A549 (cell line): ENCODE results near the gene ZFHX3. TPM values are rescaled to one million over a fixed set of nuclear protein-coding genes. Genes with fewer than 3 reads are reported as not detected.

Source experiments
- ATAC-seq, 2 experiments: fragments of 200-7000 bp in 1 of 2; fragments of >200 bp in 1 of 2; cut with Nextera tagmentation in 1 of 2; cut with Tn5 transposase in 1 of 2; 3 replicates each; pipeline versions ENCODE4 v1.8.0 to v1.9.1; 2018 to 2020; ENCODE audit warnings: mild to moderate bottlenecking in 1 of 2, moderate library complexity in 1 of 2
- CTCF ChIA-PET: fragments of 300-600 bp; sonication (Branson Sonifier 250); formaldehyde crosslinking; extraction: SDS; loops from one replicate; lab custom pipeline; 2021; ENCODE audit warnings: antibody characterized with exemption, inconsistent platforms; lab: Yijun Ruan, JAX
- POLR2A ChIA-PET: fragments of 350-600 bp; formaldehyde crosslinking; extraction: SDS; loops from one replicate; lab custom pipeline; 2021; ENCODE audit warnings: antibody characterized with exemption, inconsistent platforms; lab: Yijun Ruan, JAX
- DNase-seq, 2 experiments: peaks; one replicate each; pipeline versions ENCODE4 v3.0.0 to v3.0.0-alpha.2; 2011 to 2016; ENCODE audit warnings: low read depth in 1 of 2, low spot score in 1 of 2
- FAIRE-seq: peaks from 2 replicates; lab custom pipeline; 2011; peaks lifted over from hg19 to GRCh38; lab: Jason Lieb, UNC
- H3K27ac ChIP-seq, 2 experiments: fragments of >200 bp; sonication (Bioruptor Twin); formaldehyde crosslinking; 3 replicates each; pipeline ENCODE4 v1.5.1; 2016 to 2017
- H3K4me1 ChIP-seq: fragments of >200 bp; sonication (Bioruptor Twin); formaldehyde crosslinking; 3 replicates; pipeline ENCODE4 v1.6.1; 2016
- H3K4me2 ChIP-seq: fragments of >200 bp; sonication (Bioruptor Twin); formaldehyde crosslinking; 3 replicates; pipeline ENCODE4 v1.6.1; 2016
- H3K4me3 ChIP-seq: fragments of >200 bp; sonication (Bioruptor Twin); formaldehyde crosslinking; 3 replicates; pipeline ENCODE4 v1.5.1; 2016
- H3K9me3 ChIP-seq: fragments of >200 bp; sonication (Bioruptor Twin); formaldehyde crosslinking; 3 replicates; pipeline ENCODE4 v1.6.1; 2016
- CBX2 ChIP-seq: fragments of 200-600 bp; sonication (generic); IDR thresholded peaks from 2 replicates; pipeline ENCODE4 v1.6.1; 2016; ENCODE audit warnings: low read depth, mild to moderate bottlenecking, borderline replicate concordance
- ESRRA ChIP-seq: fragments of 150-350 bp; IDR thresholded peaks from 2 replicates; pipeline ENCODE4 v1.6.1; 2014; ENCODE audit warnings: mild to moderate bottlenecking, low read length, borderline replicate concordance
- FOSB ChIP-seq: fragments of 250-450 bp; sonication (Bioruptor Pico); IDR thresholded peaks from 2 replicates; pipeline ENCODE4 v1.5.0; 2020; ENCODE audit warnings: mild to moderate bottlenecking, moderate library complexity
- FOXS1 ChIP-seq: fragments of 250-450 bp; sonication (Bioruptor Pico); IDR thresholded peaks from 2 replicates; pipeline ENCODE4 v1.5.0; 2020; ENCODE audit warnings: mild to moderate bottlenecking, moderate library complexity
- HEYL ChIP-seq: fragments of 250-450 bp; sonication (Bioruptor Pico); IDR thresholded peaks from 2 replicates; pipeline ENCODE4 v1.8.0; 2021; ENCODE audit warnings: mild to moderate bottlenecking, moderate library complexity
- HOXB5 ChIP-seq: fragments of 250-450 bp; sonication (Bioruptor Pico); IDR thresholded peaks from 2 replicates; pipeline ENCODE4 v1.5.0; 2020; ENCODE audit warnings: mild to moderate bottlenecking, moderate library complexity
- MAFK ChIP-seq: fragments of 450-650 bp; IDR thresholded peaks from 2 replicates; pipeline ENCODE4 v1.6.1; 2014; ENCODE audit not compliant: partially characterized antibody
- MAZ ChIP-seq: fragments of 150-350 bp; IDR thresholded peaks from 2 replicates; pipeline ENCODE4 v1.6.1; 2014; ENCODE audit warnings: antibody characterized with exemption, low read depth, low read length, borderline replicate concordance
- NFE2L2 ChIP-seq: fragments of 150-350 bp; conservative IDR thresholded peaks from 2 replicates; pipeline ENCODE4 v1.6.1; 2014; ENCODE audit warnings: low read length
- RAD21 ChIP-seq, 2 experiments: fragments of >200 bp in 1 of 2; sonication (Bioruptor Twin) in 1 of 2; formaldehyde crosslinking in 1 of 2; IDR thresholded peaks in 1 of 2; conservative IDR thresholded peaks in 1 of 2; 2 replicates in 1 of 2; 3 replicates in 1 of 2; pipeline ENCODE4 v1.6.1; 2012 to 2018; ENCODE audit warnings: inconsistent platforms in 1 of 2
- ZFP36 ChIP-seq: fragments of 450-650 bp; IDR thresholded peaks from 2 replicates; pipeline ENCODE4 v1.6.1; 2014; ENCODE audit warnings: borderline replicate concordance; ENCODE audit not compliant: partially characterized antibody
- WGBS: methylation state at CpG from one replicate; pipeline ENCODE4 v1.1.6; 2017; ENCODE audit errors: missing lambda C conversion rate; 5-methylcytosine and 5-hydroxymethylcytosine counted together
- polyA plus RNA-seq, 4 experiments: library from polyadenylated mRNA; depleted of rRNA in 3 of 4; stranded (reverse); fragments of >200 nt; fragmentation: RNase III in 1 of 4; extraction: RNeasy Plus Mini Kit Qiagen cat#74134 plus additional on column Dnase treatment in 1 of 4; gene quantifications; 2 replicates in 3 of 4; 3 replicates in 1 of 4; pipeline ENCODE4 v1.2.3, GENCODE V29; 2011 to 2017
- TF ChIP-seq, protein P1 (sequence below): fragments of 450-650 bp; IDR thresholded peaks from 2 replicates; pipeline ENCODE4 v1.6.1; 2014; ENCODE audit warnings: antibody characterized with exemption
- TF ChIP-seq, protein P2 (sequence below): IDR thresholded peaks from 2 replicates; pipeline ENCODE4 v1.6.1; 2012; ENCODE audit warnings: low read depth, borderline replicate concordance
- TF ChIP-seq, protein P3 (sequence below): IDR thresholded peaks from 2 replicates; pipeline ENCODE4 v1.6.1; 2012
- TF ChIP-seq, protein P4 (sequence below): fragments of 150-350 bp; IDR thresholded peaks from 2 replicates; pipeline ENCODE4 v1.6.1; 2014; ENCODE audit warnings: low read depth, mild to moderate bottlenecking, low read length

Gene ZFHX3
- polyA plus RNA-seq, 2 of the 4 experiments (the other 2 are of a cell fraction), result 3.9 to 6.5 TPM

DNA sequence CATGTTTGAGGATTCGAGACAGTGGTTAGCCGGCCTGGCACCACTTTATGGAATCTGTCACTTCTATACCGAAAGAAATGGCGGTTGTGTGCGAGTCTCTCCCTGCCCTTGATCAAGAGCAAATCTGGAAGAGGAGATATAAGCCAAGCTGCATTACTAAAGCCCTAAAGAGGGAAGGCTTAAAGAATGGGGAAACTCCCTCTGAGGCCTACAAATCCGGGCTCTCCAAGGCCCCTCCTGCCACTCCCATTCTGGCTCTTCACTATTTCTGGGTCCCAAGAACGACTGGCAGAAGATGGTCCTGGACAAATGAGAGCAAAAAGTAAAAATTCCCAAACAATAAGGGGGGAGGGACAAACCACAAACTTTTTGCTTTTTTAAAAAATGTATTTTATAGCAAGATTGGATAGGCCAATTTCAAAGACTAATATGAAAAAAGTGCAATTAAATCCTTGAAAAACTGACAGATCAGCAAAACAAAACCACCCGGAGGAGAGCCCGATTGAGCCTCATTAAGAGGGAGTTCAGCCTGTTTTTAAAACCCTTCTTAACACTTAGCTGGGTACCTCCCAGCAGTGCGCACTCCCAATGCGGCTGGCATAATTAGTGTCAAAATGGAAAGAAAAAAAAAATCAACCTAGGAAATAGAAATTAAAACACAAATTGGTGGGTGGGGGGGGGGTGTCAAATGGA lies 193.5 kb downstream of the ZFHX3 start:
- no peak overlapping the region for H3K4me2 ChIP-seq
- H3K4me1 ChIP-seq, result peaks cover 18% of the 10 kb centered on the region
- CTCF ChIA-PET, result interaction anchor here (3.3 to 4.2 kb wide), 2 partner anchors 6 to 22 kb away, joined by 21 to 30 read pairs; no protein-coding TSS in a partner anchor
- FAIRE-seq (no peak), ATAC-seq (no peak), DNase-seq (no peak)
- 91% methylated on average over 11 of the region's 11 CpGs for WGBS
- no peak overlapping the region for H3K27ac ChIP-seq
- TF ChIP-seq FOSB (no peak), MAFK (peak; percentile 62)
- POLR2A ChIA-PET, result no interaction called here
- H3K9me3 ChIP-seq, result no peaks in the 10 kb centered on the region
- H3K4me3 ChIP-seq, result no peak overlapping the region

DNA sequence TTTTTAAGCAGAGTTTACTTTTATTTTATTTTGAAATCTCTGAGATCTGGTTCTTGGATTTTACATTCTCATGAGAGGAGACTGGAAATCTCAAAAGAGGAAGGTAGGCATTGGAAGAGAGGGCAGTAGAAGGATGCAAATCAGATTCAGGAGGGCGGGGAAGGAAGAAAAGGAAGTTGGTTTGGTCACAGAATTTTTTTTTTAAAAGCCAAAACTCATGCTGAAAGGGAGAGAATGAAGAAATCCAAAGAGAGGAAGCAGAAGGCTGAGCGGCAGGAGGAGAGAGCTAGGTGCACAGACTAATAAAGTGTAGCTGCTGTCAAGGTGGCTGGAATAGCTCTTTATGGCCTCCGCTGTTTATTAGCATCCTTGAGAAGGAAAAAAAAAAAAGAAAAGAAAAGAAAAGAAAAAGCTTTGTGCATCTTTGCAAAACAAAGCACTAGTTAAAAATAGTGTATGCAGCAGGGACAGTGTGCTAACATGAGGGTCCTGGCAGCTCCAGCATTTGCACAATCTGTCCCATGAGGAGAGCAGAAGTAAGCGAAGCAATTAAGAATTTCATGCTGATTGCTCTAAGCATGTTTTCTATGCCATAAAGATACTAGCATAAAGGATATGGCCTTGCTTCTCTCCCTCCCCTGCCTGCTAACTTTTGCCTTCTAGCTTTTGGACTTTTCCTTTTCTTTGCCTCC lies 194.2 kb downstream of the ZFHX3 start:
- Histone ChIP-seq H3K4me3 (no peak overlapping the region), H3K4me2 (no peak overlapping the region), H3K27ac (no peak overlapping the region), H3K4me1 (peaks cover 23% of the 10 kb centered on the region), H3K9me3 (no peaks in the 10 kb centered on the region)
- 92% methylated on average over 4 of the region's 4 CpGs for WGBS
- no peak for FAIRE-seq
- ATAC-seq, result no peak
- ChIA-PET CTCF (interaction anchor here (4.2 kb wide), 1 partner anchor 21 kb away, joined by 30 read pairs; no protein-coding TSS in a partner anchor), POLR2A (no interaction called here)
- no peak for DNase-seq
- TF ChIP-seq, protein P1, sequence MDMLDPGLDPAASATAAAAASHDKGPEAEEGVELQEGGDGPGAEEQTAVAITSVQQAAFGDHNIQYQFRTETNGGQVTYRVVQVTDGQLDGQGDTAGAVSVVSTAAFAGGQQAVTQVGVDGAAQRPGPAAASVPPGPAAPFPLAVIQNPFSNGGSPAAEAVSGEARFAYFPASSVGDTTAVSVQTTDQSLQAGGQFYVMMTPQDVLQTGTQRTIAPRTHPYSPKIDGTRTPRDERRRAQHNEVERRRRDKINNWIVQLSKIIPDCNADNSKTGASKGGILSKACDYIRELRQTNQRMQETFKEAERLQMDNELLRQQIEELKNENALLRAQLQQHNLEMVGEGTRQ, result no peak
- no peak for TF ChIP-seq MAZ

DNA sequence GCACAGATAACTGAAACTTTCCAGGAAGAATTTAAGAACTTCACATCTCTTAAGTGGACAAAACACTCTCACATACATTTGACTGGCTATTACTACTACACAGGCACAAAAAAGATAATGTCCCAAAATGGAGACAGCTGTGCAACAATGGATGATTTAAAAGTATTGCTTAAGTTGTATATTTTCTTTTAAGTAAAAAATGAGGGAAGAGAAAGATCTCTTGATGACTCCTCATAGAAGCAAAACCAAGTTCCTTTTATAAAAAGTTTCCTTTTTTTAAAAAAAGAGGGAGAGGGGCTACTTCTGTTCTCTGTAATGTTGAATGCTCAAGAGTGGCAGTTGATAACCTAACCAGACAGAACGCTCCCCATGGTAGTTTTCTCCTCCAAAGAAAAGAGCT lies 195.5 kb downstream of the ZFHX3 start:
- Histone ChIP-seq H3K4me2 (no peak overlapping the region), H3K4me1 (peaks cover 34% of the 10 kb centered on the region), H3K4me3 (no peak overlapping the region), H3K27ac (no peak overlapping the region), H3K9me3 (no peaks in the 10 kb centered on the region)
- TF ChIP-seq, protein P2, sequence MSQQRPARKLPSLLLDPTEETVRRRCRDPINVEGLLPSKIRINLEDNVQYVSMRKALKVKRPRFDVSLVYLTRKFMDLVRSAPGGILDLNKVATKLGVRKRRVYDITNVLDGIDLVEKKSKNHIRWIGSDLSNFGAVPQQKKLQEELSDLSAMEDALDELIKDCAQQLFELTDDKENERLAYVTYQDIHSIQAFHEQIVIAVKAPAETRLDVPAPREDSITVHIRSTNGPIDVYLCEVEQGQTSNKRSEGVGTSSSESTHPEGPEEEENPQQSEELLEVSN, result no peak
- TF ChIP-seq, protein P3, sequence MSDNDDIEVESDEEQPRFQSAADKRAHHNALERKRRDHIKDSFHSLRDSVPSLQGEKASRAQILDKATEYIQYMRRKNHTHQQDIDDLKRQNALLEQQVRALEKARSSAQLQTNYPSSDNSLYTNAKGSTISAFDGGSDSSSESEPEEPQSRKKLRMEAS, result no peak
- TF ChIP-seq ESRRA (no peak), CBX2 (no peak)
- FAIRE-seq, result no peak
- ChIA-PET POLR2A (no interaction called here), CTCF (interaction anchor here (4.2 kb wide), 1 partner anchor 20 kb away, joined by 30 read pairs; no protein-coding TSS in a partner anchor)
- no peak for ATAC-seq
- WGBS, result 100% methylated on average over 1 of the region's 1 CpG
- DNase-seq, result no peak

DNA sequence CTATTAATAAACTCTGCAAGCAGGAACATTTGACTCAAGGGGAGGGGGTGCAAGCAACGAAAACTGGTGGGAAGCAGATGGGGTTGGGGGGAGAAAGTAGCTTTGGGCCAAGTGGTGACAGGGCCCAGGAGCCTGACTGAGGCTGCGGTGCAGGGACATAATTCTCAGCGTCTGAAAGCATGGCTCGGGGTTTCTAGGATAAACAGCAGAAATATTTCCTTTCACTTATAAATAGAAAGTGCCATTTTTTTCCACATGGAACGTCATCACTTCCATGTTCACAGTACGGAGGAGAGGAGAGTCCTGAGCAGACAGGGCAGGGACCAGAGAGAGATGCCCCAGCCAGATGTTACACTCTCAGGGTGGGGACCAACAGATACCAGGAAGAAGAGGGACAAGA lies 197.1 kb downstream of the ZFHX3 start:
- TF ChIP-seq, protein P3, result no peak
- TF ChIP-seq MAZ (no peak), NFE2L2 (no peak), FOXS1 (CRISPR knock-in tag) (no peak), ZFP36 (no peak), HEYL (CRISPR knock-in tag) (no peak), HOXB5 (CRISPR knock-in tag) (no peak), RAD21 (conservative IDR thresholded peaks at IDR 0.05 in 1 of 2, IDR thresholded peaks at IDR 0.05 in 1 of 2) (no peak)
- TF ChIP-seq, protein P4, sequence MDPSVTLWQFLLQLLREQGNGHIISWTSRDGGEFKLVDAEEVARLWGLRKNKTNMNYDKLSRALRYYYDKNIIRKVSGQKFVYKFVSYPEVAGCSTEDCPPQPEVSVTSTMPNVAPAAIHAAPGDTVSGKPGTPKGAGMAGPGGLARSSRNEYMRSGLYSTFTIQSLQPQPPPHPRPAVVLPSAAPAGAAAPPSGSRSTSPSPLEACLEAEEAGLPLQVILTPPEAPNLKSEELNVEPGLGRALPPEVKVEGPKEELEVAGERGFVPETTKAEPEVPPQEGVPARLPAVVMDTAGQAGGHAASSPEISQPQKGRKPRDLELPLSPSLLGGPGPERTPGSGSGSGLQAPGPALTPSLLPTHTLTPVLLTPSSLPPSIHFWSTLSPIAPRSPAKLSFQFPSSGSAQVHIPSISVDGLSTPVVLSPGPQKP, result no peak
- TF ChIP-seq, all 56 proteins: peak for 0
- CTCF ChIA-PET, result interaction anchor here (0.5 to 4.2 kb wide), 3 partner anchors 18 to 1257 kb away, joined by 3 to 30 read pairs (median 5); no protein-coding TSS in a partner anchor
- no peak for FAIRE-seq

More for the DNA sequence above, 197.1 kb downstream of the ZFHX3 start:
- ATAC-seq (no peak), DNase-seq (no peak)
- peak overlapping the region; percentile 23 to 97; a peak in 4 of 6 replicates for H3K27ac ChIP-seq
- no peak overlapping the region for H3K4me3 ChIP-seq
- H3K4me2 ChIP-seq, result no peak overlapping the region
- peaks cover 50% of the 10 kb centered on the region for H3K4me1 ChIP-seq
- POLR2A ChIA-PET, result no interaction called here
- 90% methylated on average over 6 of the region's 6 CpGs for WGBS
- no peaks in the 10 kb centered on the region for H3K9me3 ChIP-seq
